Activated naive CD4-positive, alpha-beta T cell treated with anti-CD3 and anti-CD28 coated beads, Interleukin-2, amount 10 ng/mL, durations not matched to agents 7 days and 5 days (primary cell): Measurements from ENCODE around the gene GARNL3.

Source experiments
- CTCF ChIA-PET: fragments of 350-600 bp; sonication (Branson Sonifier 250); formaldehyde crosslinking; loops from one replicate; lab custom pipeline; 2021; ENCODE audit warnings: antibody characterized with exemption; lab: Charles Lee
- DNase-seq: peaks from one replicate; pipeline ENCODE4 v3.0.0-alpha.2; 2020
- H3K27ac Mint-ChIP-seq: one replicate; pipeline ENCODE4 v1.8.0; 2021; ENCODE audit warnings: mild to moderate bottlenecking, moderate library complexity, mixed read lengths
- H3K27me3 Mint-ChIP-seq: one replicate; pipeline ENCODE4 v1.8.0; 2021; ENCODE audit warnings: mild to moderate bottlenecking, mixed read lengths
- H3K36me3 Mint-ChIP-seq: one replicate; pipeline ENCODE4 v1.8.0; 2021; ENCODE audit warnings: mixed read lengths
- H3K4me1 Mint-ChIP-seq: one replicate; pipeline ENCODE4 v1.8.0; 2021; ENCODE audit warnings: mixed read lengths
- H3K4me3 Mint-ChIP-seq: one replicate; pipeline ENCODE4 v1.8.0; 2021; ENCODE audit warnings: mild to moderate bottlenecking, moderate library complexity, mixed read lengths
- H3K9me3 Mint-ChIP-seq: one replicate; pipeline ENCODE4 v1.8.0; 2021; ENCODE audit warnings: mixed read lengths

Gene GARNL3

GRCh38 chr9:127368852-127369402 is 104.4 kb downstream of the GARNL3 start:
- H3K36me3 Mint-ChIP-seq: no peaks in the 10 kb centered on the region
- no peak overlapping the region for H3K4me3 Mint-ChIP-seq
- DNase-seq: no peak
- H3K27ac Mint-ChIP-seq: no peak overlapping the region
- CTCF ChIA-PET: no interaction called here
- peaks cover 72% of the 10 kb centered on the region for H3K27me3 Mint-ChIP-seq
- H3K9me3 Mint-ChIP-seq: no peaks in the 10 kb centered on the region
- H3K4me1 Mint-ChIP-seq: no peaks in the 10 kb centered on the region

DNA sequence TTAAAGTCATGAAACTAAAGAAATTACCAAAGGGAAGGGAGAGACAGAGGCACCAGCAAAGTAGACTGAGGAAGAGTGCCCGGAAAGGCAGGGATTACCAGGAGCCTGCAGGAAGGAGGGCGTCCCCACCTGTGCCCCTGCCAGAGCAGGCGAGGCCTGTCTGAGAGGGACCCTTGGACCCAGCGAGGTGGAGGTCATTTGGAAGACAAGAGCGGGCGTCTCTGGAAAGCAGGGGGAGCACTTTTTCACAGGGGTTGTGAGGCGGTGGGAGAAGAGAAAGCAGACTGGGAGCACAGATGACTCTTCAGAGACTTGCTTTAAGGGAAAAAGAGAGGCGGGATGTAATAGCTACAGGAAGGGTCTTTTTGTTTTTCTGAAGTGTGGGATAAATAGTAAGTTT is 104.9 kb downstream of the GARNL3 start:
- Mint-ChIP-seq H3K36me3 (no peaks in the 10 kb centered on the region), H3K27me3 (peaks cover 72% of the 10 kb centered on the region), H3K4me3 (no peak overlapping the region), H3K27ac (no peak overlapping the region), H3K9me3 (no peaks in the 10 kb centered on the region), H3K4me1 (no peaks in the 10 kb centered on the region)
- CTCF ChIA-PET: interaction anchor here (1.6 kb wide), 1 partner anchor 27 kb away, joined by 3 read pairs; the partner anchor contains the start of gene SLC2A8
- DNase-seq: no peak

DNA sequence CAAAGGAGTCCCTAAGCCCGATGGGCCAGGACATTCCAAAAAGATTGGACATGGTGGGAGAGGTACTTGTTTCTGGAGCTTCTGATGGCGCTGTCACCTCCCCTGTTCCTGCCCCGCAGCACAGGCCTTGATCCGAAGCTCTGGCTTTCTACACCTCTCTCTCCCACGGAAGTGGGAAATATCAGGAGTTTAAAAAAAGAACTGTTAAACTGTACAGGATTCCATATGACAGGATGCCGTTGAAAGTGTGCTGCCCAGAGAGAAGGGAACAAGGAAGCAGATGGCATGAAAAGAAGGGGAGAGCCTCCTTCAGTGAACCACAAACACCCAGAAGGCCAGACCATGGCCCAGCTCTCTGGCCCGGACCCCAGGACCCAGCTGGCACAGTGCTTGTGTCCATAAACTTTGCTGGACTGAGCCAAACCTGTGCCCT is 105.6 kb downstream of the GARNL3 start:
- no peak overlapping the region for H3K4me3 Mint-ChIP-seq
- H3K36me3 Mint-ChIP-seq: no peaks in the 10 kb centered on the region
- H3K9me3 Mint-ChIP-seq: no peaks in the 10 kb centered on the region
- peaks cover 77% of the 10 kb centered on the region for H3K27me3 Mint-ChIP-seq
- no peaks in the 10 kb centered on the region for H3K4me1 Mint-ChIP-seq
- DNase-seq: no peak
- CTCF ChIA-PET: interaction anchor here (0.5 to 1.6 kb wide), 2 partner anchors 27 to 214 kb away, joined by 3 to 4 read pairs; partner anchors contain the start of gene SLC2A8
- H3K27ac Mint-ChIP-seq: no peak overlapping the region

GRCh38 chr9:127370672-127371648 is 106.4 kb downstream of the GARNL3 start:
- Mint-ChIP-seq H3K4me3 (no peak overlapping the region), H3K36me3 (no peaks in the 10 kb centered on the region), H3K9me3 (no peaks in the 10 kb centered on the region), H3K27me3 (peaks cover 85% of the 10 kb centered on the region), H3K4me1 (no peaks in the 10 kb centered on the region), H3K27ac (no peak overlapping the region)
- DNase-seq: no peak
- CTCF ChIA-PET: interaction anchor here (1.6 kb wide), 1 partner anchor 26 kb away, joined by 3 read pairs; the partner anchor contains the start of gene SLC2A8

DNA sequence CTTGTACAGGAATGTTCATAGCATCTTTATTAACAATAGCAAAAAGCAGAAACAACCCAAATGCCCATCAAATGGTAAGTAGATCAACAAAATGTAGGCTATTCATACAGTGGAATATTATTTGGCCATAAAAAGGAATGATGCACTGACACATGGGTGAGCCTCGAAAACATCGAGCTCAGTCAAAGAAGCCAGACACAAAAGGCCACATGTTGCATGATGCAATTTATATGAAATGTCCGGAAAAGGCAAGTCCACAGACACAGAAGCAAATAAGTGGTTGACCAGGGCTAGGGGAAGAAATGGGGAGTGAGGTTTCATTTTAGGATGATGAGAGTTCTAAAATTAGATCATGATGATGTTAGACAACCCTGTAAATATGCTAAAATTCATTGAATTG is 115.9 kb downstream of the GARNL3 start:
- H3K36me3 Mint-ChIP-seq: no peaks in the 10 kb centered on the region
- CTCF ChIA-PET: interaction anchor here (0.7 kb wide), 1 partner anchor 252 kb away, joined by 5 read pairs; no protein-coding TSS in a partner anchor
- peaks cover 86% of the 10 kb centered on the region for H3K27me3 Mint-ChIP-seq
- DNase-seq: no peak
- H3K4me3 Mint-ChIP-seq: no peak overlapping the region
- peaks cover 7% of the 10 kb centered on the region for H3K9me3 Mint-ChIP-seq
- no peaks in the 10 kb centered on the region for H3K4me1 Mint-ChIP-seq
- H3K27ac Mint-ChIP-seq: no peak overlapping the region

DNA sequence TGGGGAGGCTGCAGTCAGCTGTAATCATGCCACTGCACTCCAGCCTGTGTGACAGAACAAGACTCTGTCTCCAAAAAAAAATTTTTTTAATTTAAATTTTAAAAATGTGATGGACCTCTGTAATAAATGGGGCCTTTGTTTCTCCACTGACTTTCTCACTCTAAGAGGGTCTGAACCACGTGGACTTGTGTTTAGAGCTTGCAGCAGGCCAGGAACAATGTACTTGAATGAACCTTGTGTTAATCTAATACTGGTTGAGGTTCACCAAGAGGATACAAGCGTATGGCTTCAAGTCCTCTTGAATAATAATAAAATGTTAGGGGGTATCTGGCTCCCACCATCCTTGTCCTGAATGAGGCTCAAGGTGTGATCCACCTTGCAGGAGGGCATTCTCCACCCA is 118.0 kb downstream of the GARNL3 start:
- H3K27ac Mint-ChIP-seq: no peak overlapping the region
- no peak for DNase-seq
- no peak overlapping the region for H3K4me3 Mint-ChIP-seq
- H3K27me3 Mint-ChIP-seq: peaks cover 87% of the 10 kb centered on the region
- peaks cover 7% of the 10 kb centered on the region for H3K9me3 Mint-ChIP-seq
- peaks cover 4% of the 10 kb centered on the region for H3K4me1 Mint-ChIP-seq
- no peaks in the 10 kb centered on the region for H3K36me3 Mint-ChIP-seq
- CTCF ChIA-PET: interaction anchor here (0.6 kb wide), 1 partner anchor 158 kb away, joined by 3 read pairs; no protein-coding TSS in a partner anchor

GRCh38 chr9:127384016-127384730 is 119.6 kb downstream of the GARNL3 start:
- DNase-seq: no peak
- Mint-ChIP-seq H3K27me3 (peaks cover 84% of the 10 kb centered on the region), H3K27ac (no peak overlapping the region), H3K4me3 (no peak overlapping the region), H3K36me3 (no peaks in the 10 kb centered on the region), H3K4me1 (peaks cover 19% of the 10 kb centered on the region), H3K9me3 (peaks cover 3% of the 10 kb centered on the region)
- CTCF ChIA-PET: no interaction called here

GRCh38 chr9:127384901-127385300 is 120.3 kb downstream of the GARNL3 start:
- CTCF ChIA-PET: no interaction called here
- H3K27ac Mint-ChIP-seq: no peak overlapping the region
- no peak overlapping the region for H3K4me3 Mint-ChIP-seq
- no peaks in the 10 kb centered on the region for H3K9me3 Mint-ChIP-seq
- peaks cover 22% of the 10 kb centered on the region for H3K4me1 Mint-ChIP-seq
- DNase-seq: no peak
- no peaks in the 10 kb centered on the region for H3K36me3 Mint-ChIP-seq
- H3K27me3 Mint-ChIP-seq: peaks cover 84% of the 10 kb centered on the region

- Mint-ChIP-seq H3K27ac (no peak overlapping the region), H3K27me3 (peaks cover 87% of the 10 kb centered on the region), H3K36me3 (no peaks in the 10 kb centered on the region), H3K4me3 (no peak overlapping the region), H3K4me1 (peaks cover 28% of the 10 kb centered on the region), H3K9me3 (no peaks in the 10 kb centered on the region)
- no peak for DNase-seq
- CTCF ChIA-PET: no interaction called here
These were observed 121.7 kb downstream of the GARNL3 start for GRCh38 chr9:127386249-127386648.

DNA sequence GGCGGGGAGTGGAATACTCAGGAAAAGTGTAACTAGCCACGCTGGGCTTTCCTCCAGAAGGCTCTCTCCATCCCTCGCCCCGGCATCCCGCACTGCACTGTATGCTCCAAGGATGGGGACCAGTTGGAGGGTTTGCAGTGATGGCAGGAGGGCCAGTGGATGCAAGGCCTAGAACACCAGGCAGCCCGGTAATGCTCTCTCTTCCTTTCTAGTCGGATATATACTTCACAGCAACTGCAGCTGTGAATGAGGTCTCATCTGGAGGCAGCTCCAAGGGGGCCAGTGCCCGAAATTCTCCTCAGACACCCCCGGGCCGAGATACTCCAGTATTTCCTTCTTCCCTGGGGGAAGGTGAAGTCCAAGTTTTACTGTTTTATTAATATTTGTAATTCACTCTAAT is 122.4 kb downstream of the GARNL3 start:
- Mint-ChIP-seq H3K27me3 (peaks cover 87% of the 10 kb centered on the region), H3K36me3 (no peaks in the 10 kb centered on the region), H3K4me3 (no peak overlapping the region), H3K27ac (no peak overlapping the region), H3K9me3 (no peaks in the 10 kb centered on the region), H3K4me1 (peaks cover 28% of the 10 kb centered on the region)
- no peak for DNase-seq
- CTCF ChIA-PET: no interaction called here

DNA sequence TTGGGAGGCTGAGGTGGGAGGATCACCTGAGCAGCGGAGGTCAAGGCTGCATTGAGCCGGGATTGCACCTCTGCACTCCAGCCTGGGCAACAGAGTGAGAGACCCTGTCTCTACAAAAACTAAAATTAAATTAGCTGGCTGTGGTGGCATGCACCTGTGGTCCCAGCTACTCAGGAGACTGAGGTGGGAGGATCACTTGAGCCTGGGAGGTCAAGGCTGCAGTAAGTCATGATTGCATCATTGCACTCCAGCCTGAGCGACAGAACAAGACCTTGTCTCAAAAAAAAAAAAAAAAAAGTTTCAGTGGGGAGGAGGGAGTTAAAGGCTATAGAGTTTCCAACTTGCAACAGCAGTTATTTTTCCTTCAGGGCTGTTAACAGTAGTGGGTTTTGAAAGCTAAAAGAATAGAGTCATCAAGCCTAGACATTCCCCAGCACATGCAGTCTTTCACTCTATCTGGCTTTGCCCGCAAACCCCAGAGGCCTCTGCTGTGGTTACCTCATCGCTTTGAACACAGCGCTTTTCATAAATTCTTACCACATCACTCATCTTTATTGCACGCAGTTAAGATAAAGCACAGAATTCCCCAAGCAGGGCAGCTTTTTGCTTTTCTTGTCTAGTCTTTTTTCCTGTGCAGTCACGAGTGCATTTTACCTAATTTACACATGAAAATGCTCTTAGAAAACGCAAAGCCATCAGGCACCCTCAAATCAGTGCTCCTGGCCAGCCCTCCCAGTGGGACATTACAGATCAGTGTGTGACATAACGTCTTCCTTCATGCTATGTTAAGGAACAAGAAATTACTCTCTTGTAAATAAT is 123.7 kb downstream of the GARNL3 start:
- CTCF ChIA-PET: interaction anchor here (0.6 to 1.3 kb wide), 4 partner anchors 28 to 174 kb away, joined by 3 to 6 read pairs (median 3); no protein-coding TSS in a partner anchor
- H3K27ac Mint-ChIP-seq: peak overlapping the region; percentile 64
- DNase-seq: peak; percentile 92
- H3K9me3 Mint-ChIP-seq: no peaks in the 10 kb centered on the region
- no peak overlapping the region for H3K4me3 Mint-ChIP-seq
- peaks cover 28% of the 10 kb centered on the region for H3K4me1 Mint-ChIP-seq
- peaks cover 89% of the 10 kb centered on the region for H3K27me3 Mint-ChIP-seq
- no peaks in the 10 kb centered on the region for H3K36me3 Mint-ChIP-seq

- H3K36me3 Mint-ChIP-seq: no peaks in the 10 kb centered on the region
- peaks cover 28% of the 10 kb centered on the region for H3K4me1 Mint-ChIP-seq
- no peak overlapping the region for H3K27ac Mint-ChIP-seq
- no peaks in the 10 kb centered on the region for H3K9me3 Mint-ChIP-seq
- no peak for DNase-seq
- no peak overlapping the region for H3K4me3 Mint-ChIP-seq
- H3K27me3 Mint-ChIP-seq: peaks cover 91% of the 10 kb centered on the region
- CTCF ChIA-PET: interaction anchor here (0.6 to 1.3 kb wide), 3 partner anchors 81 to 174 kb away, joined by 3 to 6 read pairs (median 3); no protein-coding TSS in a partner anchor
These were observed 124.3 kb downstream of the GARNL3 start for GRCh38 chr9:127388856-127389238.
